HL-60 (cell line): ENCODE measurements around the gene ABHD5.
A peak's percentile ranks its signal among the peaks of the same experiment; 100 is the strongest.

ENCODE experiments used
- DNase-seq, 2 experiments: peaks; one replicate each; pipeline ENCODE4 v3.0.0-alpha.2; 2010 to 2020; ENCODE audit warnings: low read depth in 1 of 2, low spot score in 1 of 2
- H3K27ac ChIP-seq: fragments of 250-450 bp; sonication (Bioruptor Pico); replicated peaks from 2 replicates; pipeline ENCODE4 v1.5.1; 2020; ENCODE audit warnings: mild to moderate bottlenecking, moderate library complexity
- H3K27me3 ChIP-seq: fragments of 250-450 bp; sonication (Bioruptor Pico); 2 replicates; pipeline ENCODE4 v1.5.1; 2021; ENCODE audit warnings: mild to moderate bottlenecking, moderate library complexity; ENCODE audit not compliant: insufficient read depth, poor library complexity, severe bottlenecking
- H3K4me3 ChIP-seq: replicated peaks from 2 replicates; pipeline ENCODE4 v1.5.1; 2011; ENCODE audit warnings: mild to moderate bottlenecking, control low read depth, low read length; ENCODE audit not compliant: insufficient read depth
- CTCF ChIP-seq: IDR thresholded peaks from one replicate; pipeline ENCODE4 v1.5.1; 2011; ENCODE audit warnings: low read length, control low read depth, inconsistent platforms; ENCODE audit not compliant: insufficient read depth
- GABPA ChIP-seq: IDR thresholded peaks from 2 replicates; pipeline ENCODE4 v1.6.1; 2012; ENCODE audit warnings: low read depth
- POLR2AphosphoS5 ChIP-seq: IDR thresholded peaks from 2 replicates; pipeline ENCODE4 v1.6.1; 2012; ENCODE audit warnings: low read depth
- REST ChIP-seq: IDR thresholded peaks from 2 replicates; pipeline ENCODE4 v1.6.1; 2012; ENCODE audit warnings: low read depth; ENCODE audit not compliant: insufficient replicate concordance
- SPI1 ChIP-seq: IDR thresholded peaks from 2 replicates; pipeline ENCODE4 v1.6.1; 2012; ENCODE audit warnings: low read depth, mild to moderate bottlenecking, borderline replicate concordance
- long read RNA-seq: library from polyadenylated mRNA; unstranded; transcript quantifications from one replicate; pipeline ENCODE4 v2.0.0, GENCODE V29; 2020

Gene ABHD5
- long read RNA-seq, full-length matches to known transcripts = 50 of 51 reads
- long read RNA-seq, partial matches to known transcripts = 0 of 51 reads
- long read RNA-seq, other reads (novel, unspliced or antisense) = 1 of 51 reads

GRCh38 chr3:43690400-43691119, at the start of gene ABHD5:
ABHD5 (plus strand) TSS chr3:43690938; CDS start chr3:43690993, 55 bp downstream.
- Histone ChIP-seq H3K27me3 (no peaks in the 10 kb centered on the region), H3K27ac (peak within 1 kb of the TSS; percentile 76), H3K4me3 (peak within 1 kb of the TSS; percentile 75)
- TF ChIP-seq SPI1 = no peak
- no peak for TF ChIP-seq CTCF
- TF ChIP-seq GABPA = no peak
- peak; percentile 83 for TF ChIP-seq POLR2AphosphoS5
- TF ChIP-seq REST = no peak
- peak; percentile 85 to 87 for DNase-seq

- no peak for TF ChIP-seq POLR2AphosphoS5
- TF ChIP-seq REST = peak; percentile 42
- no peak for TF ChIP-seq CTCF
- no peak for TF ChIP-seq SPI1
- Histone ChIP-seq H3K4me3 (no peak overlapping the region), H3K27ac (peak overlapping the region; percentile 89), H3K27me3 (no peaks in the 10 kb centered on the region)
- peak; percentile 39 to 89 for DNase-seq
Measured at GRCh38 chr3:43641306-43642114, 49.2 kb upstream of the ABHD5 start.

GRCh38 chr3:43644443-43644842, 46.3 kb upstream of the ABHD5 start:
- TF ChIP-seq SPI1 (no peak), CTCF (no peak), GABPA (no peak), REST (no peak), POLR2AphosphoS5 (no peak)
- H3K27me3 ChIP-seq = no peaks in the 10 kb centered on the region
- DNase-seq = no peak
- H3K4me3 ChIP-seq = no peak overlapping the region
- no peak overlapping the region for H3K27ac ChIP-seq
